ENCODE data around the gene MSRB3. TPM values are rescaled to one million over a fixed set of nuclear protein-coding genes. Genes with fewer than 3 reads are reported as not detected.

The MSRB3 gene
- total RNA-seq, 4 donors from 2014 or later = 219 to 336 (median 299) TPM

DNA sequence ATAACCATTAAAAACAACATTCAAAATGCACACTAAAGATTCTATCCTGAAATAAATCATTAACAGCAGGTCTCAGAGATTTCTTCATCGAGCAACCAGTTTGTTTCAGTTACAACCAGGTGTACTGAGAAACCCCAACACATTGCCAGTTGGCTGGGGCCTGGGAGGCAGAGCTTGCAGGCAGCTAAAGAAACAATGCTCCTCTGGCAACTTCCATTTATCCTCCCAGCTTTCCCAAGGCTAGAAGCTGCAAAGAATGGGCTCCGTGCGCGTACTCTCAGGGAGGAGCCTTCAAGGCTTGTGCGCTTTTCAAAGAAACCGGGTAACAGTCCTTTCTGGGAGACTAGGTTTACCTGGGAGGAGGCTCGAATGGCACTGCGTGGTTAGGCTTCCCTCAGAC lies 181.6 kb downstream of the MSRB3 start:
- Histone ChIP-seq H3K4me3 (no peak overlapping the region), H3K27ac (no peak overlapping the region), H3K4me1 (peaks cover 0 to 19% (median 0%) of the 10 kb centered on the region in 3 donors), H3K27me3 (no peaks in the 10 kb centered on the region), H3K36me3 (peaks cover 0 to 72% of the 10 kb centered on the region in 2 donors), H3K9me3 (no peaks in the 10 kb centered on the region)
- WGBS, 2 donors (ENCODE audit: low coverage in 1 of 2) = 67 to 100% methylated on average over 1 to 2 of the region's 8 CpGs
- TF ChIP-seq EP300 (IDR thresholded peaks at IDR 0.05) = no peak
- TF ChIP-seq POLR2A (IDR thresholded peaks at IDR 0.05) = no peak
- no peak for TF ChIP-seq CTCF (IDR thresholded peaks at IDR 0.05)
- TF ChIP-seq POLR2AphosphoS5 (IDR thresholded peaks at IDR 0.05) = no peak
- no peak for ATAC-seq

- H3K4me1 ChIP-seq = peaks cover 0 to 17% (median 0%) of the 10 kb centered on the region in 3 donors
- WGBS, 2 donors (ENCODE audit: low coverage in 1 of 2) = 74 to 100% methylated on average over 1 to 2 of the region's 2 CpGs
- ATAC-seq = no peak
- no peaks in the 10 kb centered on the region for H3K9me3 ChIP-seq
- no peak overlapping the region for H3K27ac ChIP-seq
- H3K27me3 ChIP-seq = no peaks in the 10 kb centered on the region
- H3K4me3 ChIP-seq = no peak overlapping the region
- peaks cover 0 to 72% of the 10 kb centered on the region in 2 donors for H3K36me3 ChIP-seq
- no peak for TF ChIP-seq CTCF (IDR thresholded peaks at IDR 0.05)
- TF ChIP-seq POLR2A (IDR thresholded peaks at IDR 0.05) = no peak
- TF ChIP-seq POLR2AphosphoS5 (IDR thresholded peaks at IDR 0.05) = no peak
- no peak for TF ChIP-seq EP300 (IDR thresholded peaks at IDR 0.05)
Observed at GRCh38 chr12:65461017-65461416, 182.5 kb downstream of the MSRB3 start.

DNA sequence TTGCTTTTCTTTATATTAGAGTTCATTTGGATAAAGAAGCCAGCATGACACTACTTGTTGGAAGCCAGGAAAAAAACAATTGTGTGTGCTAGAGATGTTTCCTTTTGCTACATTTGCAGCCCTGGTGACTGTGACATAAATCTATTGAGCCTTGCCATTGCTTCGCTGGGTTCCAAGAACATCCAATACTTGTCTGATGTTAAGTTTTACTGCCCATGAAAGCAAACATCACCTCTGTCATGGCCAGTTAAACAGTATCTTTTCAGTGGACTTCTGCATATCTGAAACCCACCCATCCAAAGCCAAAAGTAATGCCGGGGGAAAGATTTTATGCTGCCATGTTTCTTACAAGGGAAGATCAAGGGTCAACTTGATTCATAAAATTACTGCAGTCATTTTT lies 184.0 kb downstream of the MSRB3 start:
- H3K4me3 ChIP-seq = no peak overlapping the region
- no peaks in the 10 kb centered on the region for H3K27me3 ChIP-seq
- peaks cover 0 to 12% (median 0%) of the 10 kb centered on the region in 3 donors for H3K4me1 ChIP-seq
- H3K9me3 ChIP-seq = no peaks in the 10 kb centered on the region
- H3K27ac ChIP-seq = no peak overlapping the region
- WGBS, 2 donors (ENCODE audit: low coverage in 1 of 2) = 100% methylated on average over 1 to 2 of the region's 2 CpGs
- no peak for ATAC-seq
- no peak for TF ChIP-seq POLR2A (IDR thresholded peaks at IDR 0.05)
- H3K36me3 ChIP-seq = peaks cover 0 to 70% of the 10 kb centered on the region in 2 donors

- TF ChIP-seq CTCF (IDR thresholded peaks at IDR 0.05) = no peak
- no peak for TF ChIP-seq EP300 (IDR thresholded peaks at IDR 0.05)
- no peak for TF ChIP-seq POLR2A (IDR thresholded peaks at IDR 0.05)
- no peak for TF ChIP-seq POLR2AphosphoS5 (IDR thresholded peaks at IDR 0.05)
- Histone ChIP-seq H3K27ac (no peak overlapping the region), H3K27me3 (no peaks in the 10 kb centered on the region), H3K4me1 (peaks cover 0 to 12% (median 0%) of the 10 kb centered on the region in 3 donors), H3K4me3 (no peak overlapping the region), H3K9me3 (no peaks in the 10 kb centered on the region), H3K36me3 (peaks cover 0 to 64% of the 10 kb centered on the region in 2 donors)
- WGBS, 2 donors (ENCODE audit: low coverage in 1 of 2) = 84 to 95% methylated on average over 4 to 5 of the region's 9 CpGs
- ATAC-seq = no peak
Observed at GRCh38 chr12:65463082-65463481, 184.6 kb downstream of the MSRB3 start.

- H3K27ac ChIP-seq = no peak overlapping the region
- no peak overlapping the region for H3K4me3 ChIP-seq
- no peaks in the 10 kb centered on the region for H3K27me3 ChIP-seq
- H3K36me3 ChIP-seq = peaks cover 0 to 59% of the 10 kb centered on the region in 2 donors
- no peaks in the 10 kb centered on the region for H3K9me3 ChIP-seq
- H3K4me1 ChIP-seq = peaks cover 0 to 12% (median 0%) of the 10 kb centered on the region in 3 donors
- no CpG with 5 or more reads among the region's 1 CpG for WGBS, 2 donors (ENCODE audit: low coverage in 1 of 2)
- TF ChIP-seq POLR2A (IDR thresholded peaks at IDR 0.05) (no peak), POLR2AphosphoS5 (IDR thresholded peaks at IDR 0.05) (no peak), CTCF (IDR thresholded peaks at IDR 0.05) (no peak), EP300 (IDR thresholded peaks at IDR 0.05) (no peak)
- no peak for ATAC-seq
Observed at GRCh38 chr12:65463611-65464010, 185.1 kb downstream of the MSRB3 start.

All from gastroesophageal sphincter (tissue), 4 donors.